Inflammatory macrophage treated with lipopolysaccharide for 1 hour (primary cell): ENCODE data around the gene FARS2.
A peak's percentile ranks its signal among the peaks of the same experiment; 100 is the strongest.

Experiments
- DNase-seq, 2 donors: peaks; one replicate each; pipeline ENCODE4 v3.0.0-alpha.2; 2020 to 2022

Gene FARS2

GRCh38 chr6:5260661-5261544 is at the start of gene FARS2, which contains the start of gene LYRM4:
Gene FARS2, plus strand, starts transcription at chr6:5261513.
Gene LYRM4, minus strand, starts transcription at chr6:5260950. Its CDS starts 217 bp downstream, at chr6:5260733.
- peak; percentile 85 to 89 for DNase-seq

GRCh38 chr6:5213836-5214235 is 47.5 kb upstream of the FARS2 start:
- no peak for DNase-seq

GRCh38 chr6:5214570-5215052 is 46.7 kb upstream of the FARS2 start:
- DNase-seq, result peak in 1 of 2 donors; percentile 50

DNA sequence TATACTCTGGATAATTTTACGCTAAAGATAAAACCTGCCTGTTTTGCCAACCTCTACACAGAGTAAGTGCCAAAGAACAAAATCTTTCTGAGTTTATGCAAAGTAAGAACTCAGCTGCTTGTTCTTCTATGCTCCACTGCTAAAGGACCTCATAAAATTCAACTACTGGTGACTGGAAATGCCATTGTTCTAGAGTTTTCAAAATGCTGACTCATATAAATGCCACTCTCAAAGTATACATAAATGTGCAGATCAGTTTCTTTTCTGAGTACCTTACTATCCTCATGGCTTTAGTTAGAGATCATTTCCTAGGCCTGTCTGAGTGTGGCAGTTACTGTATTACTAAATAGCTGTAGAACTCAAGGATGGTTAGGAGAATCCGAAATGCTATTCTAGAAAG is 46.2 kb upstream of the FARS2 start:
- DNase-seq, result no peak

GRCh38 chr6:5215799-5216198 is 45.5 kb upstream of the FARS2 start:
- DNase-seq, result no peak

DNA sequence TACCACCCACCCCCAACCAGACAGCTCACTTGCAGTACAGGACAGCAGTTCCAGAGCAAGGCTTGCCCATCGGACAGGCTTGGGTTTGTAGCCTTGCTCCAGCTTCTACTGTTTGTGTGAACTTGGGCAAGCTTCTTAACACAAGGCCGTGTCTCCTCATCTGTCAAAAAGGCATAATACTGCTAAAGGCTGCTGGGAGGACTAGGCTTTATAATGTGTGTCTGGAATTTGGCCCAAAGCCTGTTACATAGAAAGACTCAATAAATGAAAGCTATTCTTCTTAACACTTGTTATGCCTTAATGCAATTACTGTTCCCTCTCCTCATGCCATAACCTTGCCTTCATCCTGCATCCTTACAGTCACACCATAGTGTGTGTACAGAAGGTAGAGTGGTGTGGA is 44.0 kb upstream of the FARS2 start:
- no peak for DNase-seq

GRCh38 chr6:5219011-5219691 is 42.2 kb upstream of the FARS2 start:
- no peak for DNase-seq

GRCh38 chr6:5220443-5220842 is 40.9 kb upstream of the FARS2 start:
- DNase-seq, result peak in 1 of 2 donors; percentile 36

- DNase-seq, result no peak
Observed at GRCh38 chr6:5223309-5223708, 38.0 kb upstream of the FARS2 start.

DNA sequence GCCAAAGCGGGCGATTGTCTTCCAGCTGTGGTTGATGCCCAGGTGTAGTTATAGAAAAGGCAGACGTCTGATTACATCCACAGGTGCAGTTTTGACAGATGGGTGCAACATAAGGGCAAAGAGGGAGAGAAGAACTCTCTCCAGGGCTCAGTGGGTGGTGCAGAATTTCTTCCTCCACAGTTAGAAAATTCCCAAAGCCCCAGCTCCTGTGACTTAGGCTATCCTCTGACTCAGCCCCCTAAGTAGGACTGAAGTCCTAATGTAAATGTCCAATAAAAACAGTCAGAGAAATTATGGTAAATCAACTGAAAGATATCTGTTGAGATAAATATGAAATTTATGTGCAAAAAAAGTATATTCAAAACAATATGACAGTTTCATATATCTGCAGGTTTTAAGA is 32.0 kb upstream of the FARS2 start:
- DNase-seq, result peak in 1 of 2 donors; percentile 55

- peak; percentile 78 to 90 for DNase-seq
Observed at GRCh38 chr6:5230081-5230480, 31.2 kb upstream of the FARS2 start.

DNA sequence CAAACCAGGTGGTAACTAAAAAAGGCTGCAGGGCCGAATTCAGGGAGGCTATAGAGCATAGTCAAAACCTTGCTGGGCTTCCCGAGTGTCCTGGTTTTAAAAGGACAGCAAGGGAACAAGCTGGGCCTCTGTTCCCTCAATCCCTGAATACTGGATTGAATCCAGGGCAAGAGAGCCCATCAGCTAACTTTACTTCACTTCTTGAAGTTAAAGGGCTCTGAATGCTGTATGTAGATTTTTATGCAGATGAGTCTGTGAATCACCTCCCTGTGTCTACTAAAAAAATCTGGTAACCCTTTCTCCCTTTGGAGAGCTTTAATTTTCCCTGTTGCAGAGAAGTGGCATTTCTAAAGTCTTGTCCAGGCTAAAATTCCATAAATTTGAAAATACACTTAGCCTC is 30.0 kb upstream of the FARS2 start:
- DNase-seq, result no peak

- peak; percentile 34 to 38 for DNase-seq
Observed at GRCh38 chr6:5234874-5235273, 26.4 kb upstream of the FARS2 start.

DNA sequence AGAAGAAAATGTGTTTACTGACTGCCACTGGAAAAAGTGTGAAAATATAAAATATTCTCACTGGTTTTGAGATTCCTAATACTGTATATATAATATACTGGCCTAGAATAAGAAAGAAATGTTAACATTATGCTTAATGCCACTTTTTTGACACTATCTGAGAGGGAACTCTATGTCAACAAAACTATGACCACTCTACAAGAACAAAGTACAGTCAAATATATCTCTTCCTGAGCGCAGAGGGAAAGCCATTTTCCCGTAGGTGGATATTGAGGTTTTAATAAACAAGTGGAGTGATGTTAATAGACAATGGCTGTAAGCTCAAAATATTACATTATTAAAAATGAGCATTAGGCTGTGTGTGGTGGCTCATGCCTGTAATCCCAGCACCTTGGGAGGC is 25.5 kb upstream of the FARS2 start:
- no peak for DNase-seq

DNA sequence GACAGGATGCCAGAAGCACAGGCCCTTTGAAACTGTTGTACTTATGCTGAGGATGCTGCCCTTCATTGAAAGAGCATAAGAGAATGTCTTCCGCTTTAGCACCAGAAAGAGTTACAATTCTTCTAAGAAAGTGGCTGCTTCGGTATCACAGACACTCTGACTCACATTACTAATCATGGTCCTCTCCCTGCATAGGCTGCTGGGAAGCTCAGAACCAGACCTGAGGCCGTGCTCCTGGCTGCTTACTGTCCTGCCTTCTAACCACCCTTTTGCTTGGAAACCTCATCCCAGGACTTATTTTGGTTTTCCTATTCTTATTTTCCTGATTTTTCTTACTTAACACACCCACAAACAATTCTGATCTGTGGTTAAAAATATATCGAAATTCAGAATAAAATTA is 23.5 kb upstream of the FARS2 start:
- no peak for DNase-seq

GRCh38 chr6:5238336-5238735 is 23.0 kb upstream of the FARS2 start:
- DNase-seq, result no peak

DNA sequence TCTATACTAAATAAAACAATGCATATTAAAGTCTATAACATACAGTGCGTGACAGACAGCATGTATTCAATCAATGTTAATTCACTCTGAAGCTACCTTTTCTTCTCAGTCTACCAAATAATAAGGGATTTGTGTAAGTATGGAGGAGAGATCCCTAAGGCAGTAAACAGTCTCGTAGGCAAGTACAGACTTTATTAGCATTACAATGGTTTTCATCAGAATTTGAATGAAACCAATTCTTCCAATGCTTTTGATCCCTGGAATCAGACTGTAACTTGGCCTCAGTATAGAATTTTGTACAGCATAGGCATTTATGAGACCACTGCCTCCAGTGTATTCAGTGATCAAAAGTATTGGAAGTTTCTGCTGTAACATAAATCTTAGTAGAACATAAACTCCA is 20.1 kb upstream of the FARS2 start:
- no peak for DNase-seq

- no peak for DNase-seq
Observed at GRCh38 chr6:5243069-5243468, 18.2 kb upstream of the FARS2 start.

- no peak for DNase-seq
Observed at GRCh38 chr6:5246141-5247097, 14.9 kb upstream of the FARS2 start.

- DNase-seq, result no peak
Observed at GRCh38 chr6:5247201-5247600, 14.1 kb upstream of the FARS2 start.

DNA sequence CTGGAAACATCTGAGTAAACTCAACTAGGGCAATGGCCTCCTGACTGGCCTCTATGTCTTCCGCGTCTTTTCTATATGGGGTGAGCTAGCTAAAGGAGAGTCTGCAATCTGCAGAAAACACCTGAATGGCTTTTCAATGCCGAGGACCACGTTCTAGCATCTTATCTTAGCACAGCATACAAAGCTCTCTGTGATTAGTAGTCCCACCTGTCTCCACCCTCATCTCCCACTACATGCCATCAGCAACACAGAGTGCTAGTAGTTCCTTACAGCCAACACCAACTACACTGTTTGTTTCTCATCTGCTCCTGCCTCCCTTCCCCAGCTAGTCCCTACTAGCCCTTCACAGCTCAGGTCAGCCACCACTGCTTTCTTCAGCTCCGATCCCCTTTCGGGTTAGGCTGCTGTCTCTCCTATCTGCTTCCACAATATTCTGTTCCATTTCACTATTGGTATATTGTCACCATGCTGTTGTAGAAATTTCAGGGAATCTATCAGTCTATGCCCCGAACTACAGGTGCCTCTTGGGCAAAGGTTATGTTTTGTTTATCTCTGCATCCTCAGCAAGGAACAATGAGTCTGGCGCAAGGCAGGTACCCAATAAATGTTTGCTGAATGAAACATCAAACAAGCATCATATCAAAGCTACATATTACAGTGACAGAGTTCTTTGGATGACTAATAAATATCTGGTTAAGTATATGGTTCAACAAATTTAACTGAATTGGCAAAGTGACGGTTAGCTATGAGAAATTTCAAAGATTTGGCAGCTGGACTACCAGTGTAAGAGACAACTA is 12.8 kb upstream of the FARS2 start:
- no peak for DNase-seq
